SKM-1 treated with dmso at 0.1 percent for 144 hours (cell line): ENCODE measurements around the gene ITPRIP.

Experiments
- DNase-seq: peaks from one replicate; lab custom pipeline; 2025; ENCODE audit not compliant: unreplicated experiment; lab: John Stamatoyannopoulos, UW

ITPRIP gene

DNA sequence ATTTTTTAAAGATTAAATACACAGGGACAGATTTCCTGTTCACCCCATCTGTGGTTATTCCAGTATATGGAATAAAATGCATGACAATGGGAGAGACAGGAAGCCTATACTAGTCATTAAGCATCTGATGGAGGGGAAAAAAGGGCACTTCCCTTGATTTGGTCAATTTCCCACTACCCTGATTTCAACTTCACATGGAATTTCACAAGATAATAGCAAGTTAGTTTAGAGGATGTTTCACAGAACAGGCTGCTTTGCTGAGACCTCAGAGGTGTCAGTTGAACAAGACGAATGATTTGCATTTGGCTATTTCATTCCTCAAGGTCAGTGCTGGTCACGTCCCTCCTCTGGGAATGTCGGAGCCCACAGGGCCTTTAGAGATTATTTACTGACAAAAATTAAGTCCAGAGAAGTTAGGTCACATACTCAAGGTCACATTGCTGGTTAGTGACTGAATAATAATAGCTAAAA lies 4.7 kb upstream of the ITPRIP start:
- no peak for DNase-seq

DNA sequence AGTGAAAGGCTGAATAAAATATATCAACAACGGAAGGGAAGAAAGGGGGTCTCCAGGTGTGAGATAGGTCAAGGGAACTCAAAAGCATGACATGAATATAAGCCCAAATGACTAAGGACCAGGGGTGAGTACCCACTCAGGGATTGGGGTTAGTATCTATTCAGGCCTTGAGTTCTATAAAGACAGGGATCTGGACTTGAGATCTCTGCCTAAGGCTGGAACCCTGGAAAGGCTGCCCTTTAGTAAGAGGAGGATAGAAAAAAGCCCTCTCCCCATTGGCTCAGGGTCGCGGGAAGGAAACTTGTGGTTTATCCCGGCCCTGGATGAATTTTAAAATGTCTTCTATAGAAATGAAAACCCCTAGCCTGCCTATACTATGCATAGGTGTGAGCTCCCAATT lies 2.4 kb upstream of the ITPRIP start:
- DNase-seq, result no peak

DNA sequence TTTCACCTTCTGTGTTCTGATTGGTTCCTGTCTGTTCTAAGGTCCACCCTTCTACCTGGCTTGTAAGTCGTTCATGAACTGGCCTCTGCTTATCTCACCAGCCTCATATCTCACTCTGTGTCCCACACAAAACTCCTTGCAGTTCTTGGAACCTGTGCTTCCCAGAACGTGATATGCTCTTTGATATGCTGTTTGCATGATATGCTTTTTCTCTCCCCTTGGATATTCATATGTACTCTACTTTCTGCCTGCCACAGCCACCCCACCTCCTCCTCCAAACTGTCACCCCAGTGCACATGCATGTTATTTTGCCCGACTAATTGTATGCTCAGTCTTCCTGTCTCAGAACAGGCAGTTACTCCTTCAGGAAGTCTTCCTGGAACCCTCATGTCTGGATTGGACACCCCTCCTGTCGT lies 1.9 kb upstream of the ITPRIP start:
- no peak for DNase-seq

DNA sequence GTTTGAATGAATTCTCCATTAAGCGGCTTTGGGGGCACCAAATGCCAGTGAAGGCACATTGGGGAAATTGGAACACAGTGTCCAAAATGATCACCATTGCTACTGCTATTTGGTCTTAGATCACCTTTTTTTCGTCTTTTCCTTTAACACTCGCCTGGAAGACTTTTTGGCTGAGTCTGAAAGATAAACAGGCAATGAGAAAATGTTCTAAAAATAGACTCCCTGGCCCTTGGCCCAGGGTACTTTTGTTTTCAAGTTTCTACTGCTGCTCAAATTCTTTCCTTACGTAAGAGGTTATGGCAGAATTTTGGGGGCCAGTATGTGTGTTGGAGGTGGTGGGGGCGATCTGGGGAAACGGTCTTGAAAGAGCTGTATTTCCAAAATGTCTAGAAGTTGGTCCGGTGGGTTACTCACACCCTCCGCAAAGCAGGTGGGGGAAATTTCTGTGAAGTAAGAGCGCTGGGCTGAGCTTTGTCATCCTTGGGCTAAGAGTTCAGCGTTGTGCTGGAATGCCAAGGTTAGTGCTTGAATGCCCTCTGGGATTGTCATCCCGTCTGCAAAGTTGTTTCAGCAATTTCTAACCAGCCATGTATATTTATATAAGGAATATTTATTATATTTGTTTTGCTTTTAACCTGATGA lies 1.3 kb upstream of the ITPRIP start:
- DNase-seq, result no peak

DNA sequence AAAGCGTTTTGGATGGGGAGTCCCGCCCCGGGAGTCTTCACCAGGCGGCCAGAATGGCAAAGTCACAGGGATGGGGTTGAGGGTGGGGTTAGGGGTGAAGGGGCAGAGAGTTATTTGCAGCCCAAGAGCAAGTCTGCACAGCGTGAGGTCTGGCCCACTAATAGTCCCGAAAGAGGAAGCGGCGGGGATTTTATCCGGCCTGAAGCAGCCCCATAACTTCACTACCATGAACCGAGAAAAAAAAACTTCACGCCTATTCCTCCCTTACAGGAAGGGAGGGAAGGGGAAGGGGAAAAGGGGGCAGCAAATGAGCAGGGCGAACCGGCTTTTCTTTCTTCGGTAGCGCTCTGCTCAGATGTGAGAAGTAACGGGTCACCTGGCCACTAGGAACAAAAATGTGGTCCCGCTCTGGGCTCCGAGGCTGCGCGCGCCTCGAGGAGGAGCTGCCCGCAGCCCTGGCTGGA lies 712 bp downstream of the ITPRIP start:
- peak; percentile 69 for DNase-seq

DNA sequence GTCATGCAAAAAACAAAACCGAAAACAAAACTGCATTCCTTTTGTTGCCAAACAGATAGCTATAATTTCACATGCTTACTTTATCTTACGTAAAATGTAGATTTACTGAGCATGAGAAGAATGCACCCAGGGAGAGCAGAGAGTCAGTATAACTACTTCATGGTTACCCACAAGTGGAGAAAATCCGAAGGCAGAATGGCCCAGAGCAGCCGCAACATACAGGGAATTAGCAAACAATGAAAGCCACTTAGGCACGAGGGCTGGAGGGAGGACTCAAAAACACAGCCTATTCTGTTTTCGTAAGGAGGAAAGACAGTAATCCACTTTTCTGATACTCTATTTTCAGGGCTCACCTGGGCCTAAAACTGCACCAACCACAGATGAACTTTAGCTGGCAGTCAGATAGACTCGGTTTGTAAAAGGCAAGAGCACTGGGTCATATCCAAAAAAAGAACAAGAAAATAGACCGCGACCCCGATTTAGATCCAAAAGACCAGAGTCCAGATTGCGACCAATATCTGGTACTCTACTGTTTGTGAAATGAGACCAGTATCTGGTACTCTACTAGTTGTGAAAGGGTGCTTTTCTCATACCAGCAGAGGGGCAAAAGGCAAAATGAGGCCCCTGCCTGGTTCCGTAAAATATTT lies 1.3 kb downstream of the ITPRIP start:
- peak; percentile 62 for DNase-seq

DNA sequence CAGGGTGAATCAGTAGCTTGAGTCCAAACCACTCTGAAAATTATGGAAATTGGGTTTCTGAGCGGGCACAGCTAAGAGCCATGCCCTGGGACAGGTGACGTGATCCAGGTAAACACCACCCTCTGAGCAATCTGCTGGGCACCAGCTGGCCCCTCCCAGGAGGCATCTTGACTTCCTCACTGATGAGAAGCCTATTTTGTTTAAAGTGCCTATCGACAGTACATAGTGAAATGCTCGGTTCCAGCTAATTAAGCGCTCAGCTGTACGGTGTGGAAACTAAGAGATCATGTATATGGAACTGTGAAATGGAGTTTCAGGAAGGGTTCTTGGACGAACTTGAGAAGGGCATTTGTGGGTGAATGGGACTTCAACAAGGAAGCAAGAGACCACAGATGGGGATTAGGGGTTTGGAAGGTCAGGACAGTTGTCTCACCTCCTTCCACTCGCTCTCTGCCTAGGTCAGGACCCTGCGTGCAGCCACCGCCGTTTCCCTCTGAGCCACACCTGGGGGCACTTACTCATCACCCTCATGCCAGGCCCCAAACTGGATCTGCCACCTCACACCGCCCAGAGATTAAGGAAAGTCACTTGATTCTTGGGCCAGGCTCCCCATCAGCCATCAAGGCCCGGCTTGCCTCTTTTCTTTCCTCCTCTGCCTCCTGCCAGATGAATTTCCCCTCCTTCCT lies 3.2 kb downstream of the ITPRIP start:
- no peak for DNase-seq

DNA sequence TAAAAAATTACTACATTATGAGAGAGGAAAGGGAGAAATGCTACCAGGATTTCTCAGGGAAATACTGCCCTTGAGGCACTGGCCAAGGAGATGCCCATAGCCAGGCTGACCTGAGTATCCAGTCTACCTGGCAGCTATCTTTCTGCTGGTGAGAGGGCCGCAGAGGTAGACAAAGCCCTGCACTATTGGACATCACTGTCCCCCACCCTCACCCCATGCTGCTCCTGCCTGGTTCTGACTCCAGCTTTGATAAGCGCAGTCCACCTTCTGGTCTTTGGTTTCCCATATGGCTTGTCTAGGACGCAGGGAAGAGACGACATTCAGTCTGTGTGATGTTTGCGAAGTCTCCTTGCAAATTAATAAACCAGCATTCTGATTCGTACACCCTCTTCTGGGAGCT lies 3.7 kb downstream of the ITPRIP start:
- no peak for DNase-seq

DNA sequence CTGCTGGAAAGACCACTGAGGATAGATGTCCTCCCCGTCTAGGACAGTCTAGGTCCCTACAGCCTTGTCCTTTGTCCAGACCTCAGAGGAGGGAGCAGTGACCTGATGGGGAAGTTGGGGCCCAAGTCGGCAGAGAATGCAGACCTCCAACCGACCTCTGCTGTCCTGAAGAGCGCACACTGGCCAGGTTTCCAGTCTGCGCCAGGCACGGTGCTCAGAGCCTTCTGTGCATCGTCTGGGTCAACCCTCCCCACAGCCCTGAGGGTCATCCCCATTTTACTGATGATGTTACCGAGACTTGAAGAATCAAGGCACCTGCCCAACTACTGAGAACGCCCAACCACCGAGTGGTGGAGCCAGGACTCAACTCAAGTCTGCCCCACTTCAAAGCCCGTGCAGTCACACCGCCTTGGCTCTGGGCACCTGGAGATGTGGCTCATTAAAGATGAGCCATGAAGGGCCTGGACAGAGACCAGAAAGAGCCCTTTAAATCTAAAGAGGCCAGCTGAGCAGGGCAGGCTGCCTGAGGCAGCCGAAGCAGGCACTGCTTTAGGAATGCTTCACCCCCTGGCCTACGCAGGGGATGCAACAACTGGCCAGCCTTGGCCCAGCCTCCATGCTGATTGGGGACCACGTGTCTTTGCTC lies 4.4 kb downstream of the ITPRIP start:
- no peak for DNase-seq

DNA sequence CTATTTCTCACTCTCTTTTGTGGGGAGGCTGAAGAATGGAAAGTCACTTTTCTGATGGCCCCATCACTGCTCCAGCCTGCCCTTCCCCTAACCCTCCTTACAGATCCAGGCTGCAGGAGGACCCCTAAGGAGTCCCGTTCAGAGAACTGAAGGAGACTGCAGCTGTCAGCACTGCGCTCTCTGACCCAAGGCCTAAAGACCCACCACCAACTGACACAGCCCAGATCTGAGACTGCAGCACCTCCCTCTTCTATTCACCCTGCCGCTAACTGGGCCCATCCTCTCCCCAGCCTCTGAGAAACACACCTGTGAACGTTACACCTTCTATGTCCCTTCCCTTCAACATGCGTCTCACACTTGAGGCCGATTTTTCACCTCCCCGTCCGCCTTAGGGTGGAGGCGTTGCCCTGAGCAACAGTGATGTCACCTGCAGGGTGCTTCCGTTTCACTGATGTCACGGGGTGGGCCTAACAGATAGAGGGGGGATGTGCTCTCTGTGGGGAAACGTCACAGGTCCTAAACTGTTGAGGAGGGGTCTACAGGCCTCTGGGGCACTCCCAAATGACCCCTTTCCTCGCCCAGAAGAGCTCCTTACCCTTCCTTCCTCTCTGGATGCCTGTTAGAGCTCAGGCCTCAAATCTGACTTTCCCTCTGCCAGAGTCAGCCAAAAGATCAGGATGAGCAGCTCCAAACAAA lies 5.1 kb downstream of the ITPRIP start:
- DNase-seq, result no peak

DNA sequence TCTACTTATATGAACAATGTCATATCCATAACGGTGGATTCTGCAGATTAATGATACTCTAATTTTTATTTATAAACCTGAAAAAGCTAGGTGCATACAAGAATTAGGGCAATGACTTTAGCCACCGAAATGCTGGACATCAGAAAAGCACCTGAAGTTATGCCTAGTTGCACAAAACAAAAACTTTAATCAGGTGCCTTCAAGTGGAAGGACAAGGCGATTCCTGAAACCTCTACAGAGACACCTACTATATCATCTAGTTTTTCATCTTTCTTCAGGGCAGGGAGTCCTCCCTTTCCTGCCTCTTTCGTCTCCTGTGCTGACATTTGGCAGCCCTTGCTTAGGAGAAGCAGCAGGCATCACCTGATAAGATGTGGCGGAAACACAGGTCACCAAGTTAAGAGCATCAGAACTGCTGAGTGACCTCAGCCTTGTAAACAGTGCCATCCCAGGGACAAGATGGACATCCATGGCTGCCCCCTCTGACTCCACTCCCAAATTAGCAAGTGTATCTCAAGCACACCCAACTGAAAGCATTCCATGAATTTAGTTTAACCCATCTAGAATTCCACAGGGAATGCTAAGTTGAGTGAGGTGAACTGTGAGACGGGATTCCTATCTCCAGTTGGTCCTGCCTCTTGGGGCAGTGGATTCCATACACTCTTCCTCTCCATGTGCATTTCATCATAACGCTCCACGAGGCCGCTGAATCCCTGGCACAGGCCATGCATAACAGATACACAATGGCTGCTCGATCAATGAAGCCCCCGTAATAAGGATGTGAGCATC lies 5.8 kb downstream of the ITPRIP start:
- DNase-seq, result no peak

DNA sequence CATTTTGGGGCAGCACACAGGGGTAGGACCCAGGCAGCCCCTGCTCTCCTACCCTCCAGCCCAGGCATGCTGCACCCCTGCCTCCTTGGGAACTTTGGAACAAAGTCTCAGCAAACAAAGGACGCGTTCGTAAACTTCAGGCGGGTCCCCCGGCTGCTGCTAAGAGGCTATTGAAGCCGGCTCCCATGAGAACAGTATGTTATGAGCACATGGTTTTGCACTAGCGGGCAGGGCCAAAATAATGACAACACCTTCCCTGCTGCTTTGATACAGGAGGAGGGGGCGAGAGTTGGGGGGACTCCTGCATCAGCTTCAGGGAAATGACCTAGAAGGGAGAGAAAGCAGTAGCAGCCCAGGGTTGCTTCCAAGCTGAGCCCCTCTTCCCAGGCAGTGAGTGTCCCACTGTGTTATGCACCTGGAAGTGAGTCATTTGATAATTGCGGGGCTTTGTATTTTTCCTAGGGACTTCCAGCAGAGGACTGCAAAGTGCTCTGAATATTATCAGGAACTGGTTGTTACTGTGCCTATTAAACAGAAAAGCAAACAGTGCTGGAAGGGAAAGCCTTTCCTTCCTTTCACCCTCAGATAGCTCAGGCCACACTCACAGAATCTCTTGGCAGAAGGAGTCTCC lies 6.9 kb downstream of the ITPRIP start:
- DNase-seq, result no peak

DNA sequence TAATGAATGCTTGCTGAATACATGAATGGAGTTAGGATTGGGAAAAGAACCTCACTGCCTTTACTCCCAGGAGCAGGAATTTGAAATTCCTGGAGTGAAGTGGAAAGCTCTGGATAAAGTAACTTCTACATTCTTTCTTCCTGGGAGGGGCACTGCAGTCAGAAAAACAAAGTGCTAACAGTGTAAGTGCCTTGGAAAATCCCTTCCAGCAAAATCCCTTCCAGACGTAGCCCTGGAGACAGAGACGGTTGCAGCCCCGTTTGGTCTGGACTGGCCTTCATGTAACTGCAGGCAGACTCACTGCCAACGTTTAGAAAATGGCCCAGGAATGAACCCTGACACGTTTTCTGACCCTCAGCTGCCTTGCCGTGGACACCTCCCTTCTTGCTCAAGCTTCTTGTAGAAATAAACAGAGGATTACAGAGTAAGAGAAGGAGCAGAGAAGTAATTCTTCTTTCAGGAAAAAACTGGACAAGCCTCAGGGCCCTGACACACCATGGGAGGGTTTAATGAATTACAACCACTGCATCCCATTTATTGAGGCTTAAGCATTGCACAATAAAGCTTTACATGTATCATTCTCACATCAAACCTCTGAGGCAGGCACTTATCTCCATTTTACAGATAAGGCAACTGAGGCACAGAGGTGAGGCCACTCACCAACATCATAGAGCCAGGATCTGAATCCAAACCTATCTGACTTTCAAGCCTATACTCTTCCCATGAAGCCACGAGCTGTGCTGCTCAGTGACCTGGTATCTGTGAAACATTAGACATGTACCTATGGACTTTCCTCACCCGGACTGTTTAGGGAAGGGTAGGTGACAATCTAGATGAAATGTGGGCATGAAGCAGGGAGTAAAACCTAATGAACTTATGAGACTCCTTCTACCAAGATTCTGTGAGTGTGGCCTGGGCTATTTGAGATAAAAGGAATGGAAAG lies 7.8 kb downstream of the ITPRIP start:
- DNase-seq, result no peak

DNA sequence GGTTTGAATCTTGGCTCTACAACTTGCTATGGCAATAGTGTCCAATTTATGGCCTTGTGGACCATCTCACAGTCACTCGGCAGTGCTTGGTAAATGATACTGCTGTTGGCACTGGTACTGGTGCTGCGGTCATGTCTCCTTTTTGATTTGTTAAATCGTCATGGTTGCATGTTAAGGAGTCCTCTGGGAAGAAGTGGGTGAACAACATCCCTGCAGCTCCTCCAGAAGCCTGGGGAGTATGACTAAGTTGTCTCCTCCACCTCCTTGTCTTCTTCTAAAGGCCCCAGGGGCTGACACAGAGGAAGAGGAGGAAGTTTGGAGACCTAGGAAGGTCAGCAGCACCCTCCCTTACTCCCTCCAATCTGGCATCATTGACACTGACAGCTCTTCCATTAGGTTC lies 8.5 kb downstream of the ITPRIP start:
- DNase-seq, result no peak

DNA sequence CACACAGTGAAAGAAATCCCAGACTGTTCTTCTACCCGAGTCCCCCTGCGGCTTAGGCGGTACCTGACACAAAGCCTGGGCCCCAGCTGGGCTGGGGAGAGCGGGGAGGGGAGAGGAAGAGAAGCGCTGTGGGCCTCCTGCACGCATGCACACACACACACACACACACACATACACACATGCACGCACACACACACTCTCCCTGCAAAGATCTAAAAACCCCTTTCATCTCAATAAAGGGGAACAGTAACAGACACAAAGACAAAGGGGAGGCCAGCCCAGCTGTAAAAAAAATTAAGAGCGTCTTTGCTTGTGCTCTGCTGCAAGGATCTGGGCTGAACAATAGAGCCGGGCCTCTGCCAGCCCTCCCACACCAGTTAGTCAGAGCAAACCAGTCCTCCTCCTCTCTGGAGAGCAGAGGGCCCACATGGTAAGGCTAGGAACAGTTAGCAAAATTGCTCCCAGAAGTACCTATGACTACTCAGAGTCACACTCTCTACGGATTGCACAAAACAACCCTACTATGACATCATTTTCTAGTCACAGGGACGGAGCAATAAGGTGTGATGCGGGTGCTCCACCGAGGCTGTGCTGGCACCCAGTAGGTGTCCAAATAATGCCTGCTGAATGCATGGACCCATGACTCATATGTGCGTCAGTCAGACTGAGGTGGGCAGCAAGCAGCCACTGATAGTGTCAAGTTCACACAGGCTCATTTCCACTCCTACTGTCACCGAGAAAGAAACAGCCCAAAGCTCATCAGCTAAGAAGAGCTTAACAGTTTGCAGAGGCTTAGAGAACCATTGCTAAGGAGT lies 9.2 kb downstream of the ITPRIP start:
- DNase-seq, result peak; percentile 41

DNA sequence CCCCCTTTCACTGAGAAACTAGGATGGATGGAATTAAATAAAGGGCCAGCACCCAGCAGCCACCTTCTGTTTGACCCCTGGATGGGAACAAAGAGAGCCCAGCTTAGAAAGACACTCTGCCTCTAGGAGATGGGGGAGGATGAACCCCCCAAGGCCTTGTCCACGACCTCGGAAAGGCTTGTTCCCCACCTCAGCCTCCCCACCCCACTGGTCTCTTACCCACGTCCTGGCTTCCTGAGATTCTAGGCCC lies 9.7 kb downstream of the ITPRIP start:
- no peak for DNase-seq

DNA sequence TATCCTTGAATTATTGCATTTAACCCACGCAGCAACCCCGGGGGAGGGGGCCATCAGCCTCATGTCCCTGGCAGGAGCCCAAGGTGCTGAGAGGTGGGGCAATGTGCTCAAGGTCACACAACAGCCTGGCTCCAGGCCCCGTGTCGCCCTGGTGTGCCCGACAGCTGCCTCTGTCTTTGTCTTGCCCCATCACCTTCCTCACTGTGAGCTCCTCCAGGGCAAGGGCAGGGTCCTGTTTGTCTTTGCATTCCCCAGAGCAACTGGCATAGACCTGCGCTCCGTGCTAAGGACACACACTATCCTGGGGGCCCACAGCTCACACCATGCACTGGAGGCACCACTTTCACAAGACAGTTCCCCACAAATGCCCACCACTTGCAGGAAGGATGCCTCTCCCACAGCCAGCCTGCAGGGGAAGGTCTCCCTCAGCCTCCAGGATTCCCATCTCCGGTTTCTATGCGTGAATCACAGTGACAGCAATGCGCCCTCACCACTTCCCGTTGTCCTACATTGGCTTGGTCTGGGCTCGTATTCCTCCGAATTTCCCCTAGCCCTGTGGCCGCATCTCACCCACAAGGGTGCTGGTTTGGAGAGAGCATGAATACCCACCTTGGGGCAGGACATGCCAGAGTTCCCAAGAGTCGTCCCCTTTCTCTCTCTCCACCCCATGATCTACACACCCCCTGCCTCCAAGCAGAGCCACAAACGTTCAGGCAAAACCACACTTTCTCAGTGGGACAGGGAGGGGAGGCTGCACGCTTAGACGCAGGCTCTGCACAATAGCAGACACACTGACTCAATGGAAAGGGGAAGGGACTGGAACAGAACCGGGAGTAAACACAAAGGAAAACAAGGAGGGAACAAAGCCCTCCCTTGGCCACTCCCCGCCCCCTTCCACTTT lies 10.3 kb downstream of the ITPRIP start:
- no peak for DNase-seq
